GM19240 (cell line): ENCODE measurements around the gene MGAT4A.
A peak's percentile ranks its signal among the peaks of the same experiment; 100 is the strongest.
"Not testable (repeated sequence)": the region's sequence is repeated elsewhere in the genome, so short reads cannot be mapped to it uniquely, and the experiment has no call there.

ENCODE experiments used
- DNase-seq: peaks from one replicate; pipeline ENCODE4 v3.0.0; 2011; ENCODE audit warnings: low spot score; ENCODE audit not compliant: insufficient read length

The MGAT4A gene

DNA sequence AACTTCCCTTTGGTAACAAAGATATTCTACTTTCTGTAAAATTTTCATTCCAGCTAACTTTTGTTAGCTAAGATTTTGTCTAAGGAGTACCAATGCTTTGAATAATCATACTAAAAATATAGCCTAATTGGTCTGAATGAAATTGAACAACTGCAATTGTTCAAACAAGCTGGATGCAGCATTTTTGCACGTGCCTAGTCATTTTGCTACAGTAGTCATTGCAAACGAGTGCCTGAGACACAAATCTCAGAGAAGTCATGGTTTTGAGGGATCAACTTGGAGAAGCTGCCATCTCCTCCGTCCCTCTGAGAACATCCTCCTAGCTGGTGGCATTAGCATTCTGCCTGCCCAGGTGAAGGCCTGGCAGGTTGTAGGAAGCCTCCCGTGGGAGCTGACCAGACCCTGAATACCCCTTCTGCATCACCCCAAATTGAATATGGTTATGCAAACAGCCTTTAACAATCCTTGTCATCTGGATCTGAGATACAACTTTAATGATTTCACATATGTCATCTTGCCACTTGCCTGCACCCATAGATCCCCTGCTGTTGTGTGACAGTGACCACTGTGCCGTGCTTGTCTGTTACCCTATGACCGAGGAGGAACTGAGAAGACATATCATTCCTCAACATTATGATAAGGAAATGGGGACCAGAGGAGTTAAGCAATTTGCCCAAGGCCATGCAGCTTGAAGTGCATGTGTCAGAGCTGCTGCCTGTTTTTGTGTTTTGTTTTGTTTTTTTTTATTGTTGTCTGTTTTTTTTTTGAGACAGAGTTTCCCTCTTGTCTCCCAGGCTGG, 29.1 kb upstream of the MGAT4A start:
- DNase-seq = no peak

DNA sequence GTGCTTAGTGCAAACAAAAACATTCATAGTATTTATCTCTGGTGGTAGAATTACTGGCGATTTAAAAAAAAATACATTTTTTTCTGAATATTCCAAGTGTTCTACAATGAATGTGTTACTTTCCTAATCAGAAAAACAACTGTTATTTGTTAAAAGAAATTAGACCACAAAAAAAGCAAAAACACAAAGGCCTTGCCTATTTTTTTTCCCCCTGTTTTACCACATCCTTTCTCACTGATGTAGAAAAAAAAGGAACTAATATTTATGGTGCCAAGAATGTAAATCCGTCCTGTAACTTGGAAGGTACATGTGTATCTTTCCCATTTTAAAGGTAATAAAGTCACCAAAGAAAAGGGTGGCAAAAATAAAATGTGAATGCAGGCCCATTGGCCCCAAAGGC, 28.4 kb upstream of the MGAT4A start:
- no peak for DNase-seq

DNA sequence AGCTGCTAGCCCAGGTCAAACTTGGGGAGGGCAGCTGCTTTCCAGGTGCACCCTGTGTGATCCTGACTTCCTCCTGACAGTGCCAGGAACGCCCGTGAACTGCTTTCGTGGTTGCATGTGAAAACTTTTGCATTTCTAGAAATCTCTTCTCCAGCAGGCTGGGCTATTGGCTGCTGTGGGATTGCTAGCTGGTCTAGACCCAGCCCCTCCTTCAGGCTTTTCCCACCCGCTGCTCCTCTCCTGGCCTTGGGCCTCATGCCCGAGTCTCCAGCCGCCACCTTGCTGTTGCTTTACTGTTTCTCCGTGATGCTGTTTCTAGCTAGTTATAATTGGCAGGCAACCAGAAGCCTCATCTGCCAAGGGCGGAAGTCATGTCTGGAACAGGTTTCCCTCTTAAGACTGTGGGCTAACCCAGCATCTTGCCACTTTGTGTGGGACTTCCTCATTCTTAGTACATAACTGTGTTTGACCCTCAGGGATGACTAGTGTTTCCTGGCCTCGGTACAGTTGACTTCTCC, 27.0 kb upstream of the MGAT4A start:
- peak; percentile 56 for DNase-seq

DNA sequence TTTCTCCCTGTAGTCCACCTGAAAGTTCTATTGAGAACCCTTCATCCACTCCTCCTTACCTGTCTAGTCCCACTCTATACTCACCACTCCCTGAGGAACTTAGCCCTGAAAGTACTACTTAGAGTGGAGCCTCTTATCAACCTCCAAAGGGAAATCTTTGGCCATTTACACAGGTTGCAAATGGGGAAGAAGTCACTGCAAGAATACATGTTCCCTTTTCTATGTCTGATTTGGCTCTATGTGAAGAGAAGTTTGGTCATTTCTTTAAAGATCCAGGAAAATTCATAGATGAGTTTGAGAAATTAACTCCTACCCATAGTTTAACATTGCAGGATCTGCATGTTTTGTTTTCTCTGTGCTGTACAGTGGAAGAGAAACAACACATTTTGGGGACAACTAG, 22.9 kb upstream of the MGAT4A start:
- DNase-seq = no peak

DNA sequence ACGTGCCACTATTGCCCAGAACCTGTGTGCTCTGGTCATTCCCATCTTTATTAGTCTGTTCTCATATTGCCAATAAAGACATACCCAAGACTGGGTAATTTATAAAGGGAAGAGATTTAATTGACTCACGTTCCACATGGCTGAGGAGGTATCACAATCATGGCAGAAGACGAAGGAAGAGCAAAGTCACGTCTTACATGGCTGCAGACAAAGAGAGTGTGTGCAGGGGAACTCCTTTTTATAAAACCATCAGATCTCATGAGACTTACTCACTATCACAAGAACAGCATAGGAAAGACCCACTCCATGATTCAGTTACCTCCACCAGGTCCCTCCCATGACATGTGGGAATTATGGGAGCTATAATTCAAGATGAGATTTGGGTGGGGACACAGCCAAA, 21.8 kb upstream of the MGAT4A start:
- not testable (repeated sequence) for DNase-seq

DNA sequence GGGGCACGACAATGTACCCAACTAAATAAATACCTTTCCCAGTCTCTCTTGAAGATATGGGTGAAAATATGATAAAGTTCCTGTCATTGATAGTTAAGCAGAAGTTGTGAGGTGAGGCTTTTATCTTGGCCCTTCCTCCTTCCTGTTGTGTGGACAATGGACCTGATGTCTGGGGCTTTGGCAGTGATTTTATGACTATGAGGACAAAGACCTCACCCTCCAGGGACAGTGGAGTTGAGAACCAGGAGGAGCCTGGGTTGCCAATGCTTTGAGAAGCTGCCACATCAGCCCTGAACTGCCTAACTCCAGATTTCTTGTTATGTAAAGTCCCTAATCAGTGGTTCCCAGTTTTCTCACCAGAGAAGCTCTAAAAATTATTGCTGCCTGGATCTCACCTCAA, 20.8 kb upstream of the MGAT4A start:
- no peak for DNase-seq

DNA sequence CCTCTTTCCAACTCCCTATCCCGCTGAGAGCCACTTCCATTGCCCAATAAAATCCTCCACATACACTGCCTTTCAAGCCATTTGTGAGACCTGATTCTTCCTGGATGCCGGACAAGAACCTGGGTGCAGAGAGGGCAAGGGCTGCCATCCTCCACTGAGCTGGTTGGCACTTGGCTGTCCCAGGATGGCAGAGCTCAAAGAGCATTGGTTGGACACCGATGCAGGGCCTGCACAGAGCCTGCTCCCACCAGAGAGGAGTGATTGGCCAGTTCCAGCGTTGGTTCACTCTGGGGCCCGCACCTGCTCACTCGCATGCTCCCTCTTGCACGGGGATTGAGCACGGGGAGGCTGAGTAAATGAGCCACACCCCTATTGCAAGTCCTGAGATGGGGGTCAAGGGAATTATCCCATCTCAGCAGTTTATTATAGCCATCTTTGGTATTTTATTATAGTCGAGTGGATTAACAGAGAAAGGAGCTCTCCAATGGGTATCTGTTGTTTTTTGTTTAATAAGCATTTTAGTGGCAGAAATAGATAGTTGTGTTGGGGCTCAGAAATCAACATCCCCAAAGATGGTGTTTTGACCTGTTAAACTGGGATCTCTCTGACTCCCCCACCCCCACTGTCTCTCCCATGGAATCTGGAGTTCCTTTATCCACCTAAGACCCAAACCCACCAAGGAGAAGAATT, 19.8 kb upstream of the MGAT4A start:
- DNase-seq = no peak

DNA sequence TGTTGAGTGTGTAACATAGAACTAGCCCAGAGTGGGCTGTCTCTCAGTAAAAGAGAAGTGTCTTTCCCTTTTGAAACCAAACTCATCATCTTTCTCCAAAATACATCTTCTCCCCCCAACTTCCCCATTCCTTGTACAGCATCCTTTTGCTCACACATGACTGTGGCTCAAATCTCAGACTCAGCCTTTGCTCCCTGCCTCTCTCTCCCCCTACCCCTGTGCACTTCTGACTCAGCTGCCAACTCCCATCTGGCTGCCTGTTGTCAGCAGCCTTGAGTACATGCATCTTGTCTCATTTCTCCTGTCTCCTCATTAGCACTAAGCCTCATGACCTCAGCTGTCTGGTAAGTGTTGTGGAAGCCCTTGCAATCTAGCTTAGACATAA, 18.1 kb upstream of the MGAT4A start:
- no peak for DNase-seq

DNA sequence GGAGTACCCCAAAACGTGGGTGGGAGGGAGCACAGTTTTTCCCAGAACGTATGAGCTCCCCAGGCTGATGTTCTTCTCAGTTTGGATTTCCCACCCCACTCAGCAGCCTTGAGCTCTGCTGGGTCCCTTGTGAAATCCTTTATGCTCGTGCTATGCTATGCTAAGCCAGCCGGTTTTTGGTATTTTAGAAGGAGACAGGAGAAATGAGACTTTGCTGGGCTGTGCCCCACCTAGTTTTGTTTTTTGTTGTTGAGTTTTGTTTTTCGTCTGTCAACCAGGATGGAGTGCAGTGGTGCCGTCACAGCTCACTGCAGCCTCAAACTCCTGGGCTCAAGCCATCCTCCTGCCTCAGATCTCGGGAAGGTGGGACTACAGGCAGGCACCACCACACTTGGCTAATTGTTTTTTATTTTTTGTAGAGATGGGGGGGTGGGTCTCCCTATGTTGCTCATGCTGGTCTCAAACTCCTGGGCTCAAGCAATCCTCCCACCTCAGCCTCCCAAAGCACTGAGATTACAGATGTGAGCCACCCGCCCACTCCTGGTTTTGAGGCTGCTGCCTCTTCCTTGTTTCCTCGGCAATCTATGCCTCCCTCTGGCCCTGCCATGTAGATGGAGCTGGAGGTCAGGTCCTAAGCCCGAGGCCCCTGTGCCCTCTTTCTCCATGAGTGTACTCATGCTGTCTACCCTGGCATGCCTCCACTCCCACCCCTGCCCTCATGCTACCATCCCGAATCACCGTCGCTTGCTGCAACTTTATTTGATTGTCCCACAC, 17.5 kb upstream of the MGAT4A start:
- DNase-seq = no peak

DNA sequence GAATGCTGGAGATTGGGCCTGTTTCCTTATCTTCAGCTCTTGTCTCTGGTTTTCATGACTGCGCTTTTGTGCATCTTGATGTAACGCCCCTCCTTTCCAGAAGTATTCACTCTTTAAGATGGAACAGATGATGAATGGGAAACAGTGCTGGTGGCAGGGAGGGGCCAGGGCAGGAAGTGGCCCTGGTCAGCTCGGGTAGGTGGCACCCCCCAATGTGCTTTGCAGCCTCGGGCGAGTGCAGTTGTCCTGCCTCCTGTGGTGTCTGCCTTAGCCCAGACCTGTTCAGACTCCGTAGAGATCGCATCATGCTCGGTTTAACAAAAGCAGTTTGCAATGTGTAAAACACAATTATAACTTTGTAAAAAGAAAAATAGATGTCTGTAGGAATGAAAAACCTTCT, 17.0 kb upstream of the MGAT4A start:
- no peak for DNase-seq

DNA sequence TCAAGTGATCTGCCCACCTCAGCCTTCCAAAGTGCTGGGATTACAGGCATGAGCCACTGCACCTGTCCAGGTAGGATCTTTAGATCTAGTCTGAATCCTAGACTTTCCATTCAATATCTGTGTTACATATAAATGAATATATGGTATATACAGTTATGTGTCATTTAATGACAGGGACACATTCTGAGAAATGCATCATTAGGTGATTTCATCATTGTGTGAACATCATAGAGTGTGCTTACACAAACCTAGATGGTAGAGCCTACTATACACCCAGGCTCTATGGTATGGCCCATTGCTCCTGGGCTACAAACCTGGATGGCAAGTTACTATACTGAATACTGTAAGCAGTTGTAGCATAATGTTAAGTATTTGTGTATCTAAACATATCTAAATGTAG, 15.5 kb upstream of the MGAT4A start:
- no peak for DNase-seq

DNA sequence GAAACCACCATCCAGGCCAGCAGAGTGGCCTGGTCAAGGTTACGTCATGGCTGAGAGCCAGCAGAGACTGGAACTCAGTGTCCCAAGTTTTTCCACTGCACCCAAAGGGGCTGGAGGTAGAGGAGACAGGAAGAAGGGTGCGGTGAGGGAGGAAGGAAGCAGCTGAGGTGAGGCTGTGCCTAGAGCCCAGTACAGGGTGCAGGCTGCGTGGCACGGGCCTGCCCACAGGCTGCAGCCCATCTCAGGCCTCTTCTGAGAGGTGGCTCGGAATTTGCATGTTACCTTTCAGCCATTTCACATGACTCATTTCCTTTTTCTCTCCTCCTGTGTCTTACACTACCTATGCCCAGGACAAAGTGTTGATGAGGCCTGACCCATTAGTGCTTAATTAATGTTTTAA, 13.7 kb upstream of the MGAT4A start:
- no peak for DNase-seq

DNA sequence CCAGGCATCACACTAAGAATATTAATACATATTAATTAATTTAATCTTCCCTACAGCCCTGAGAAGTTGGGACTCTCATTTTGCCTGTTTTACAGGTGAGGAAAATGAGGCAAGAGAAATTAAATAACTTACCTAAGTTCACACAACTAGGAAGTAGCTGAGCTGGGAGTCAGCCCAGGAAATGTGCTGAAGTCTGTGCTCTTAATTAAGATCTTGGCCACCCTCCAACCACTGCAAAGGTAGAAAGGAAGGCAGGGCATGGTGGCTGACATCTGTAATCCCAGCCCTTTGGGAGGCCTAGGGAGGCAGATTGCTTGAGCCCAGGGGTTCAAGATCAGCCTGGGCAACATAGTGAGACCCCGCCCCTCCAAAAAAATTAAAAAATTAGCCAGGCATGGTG, 12.9 kb upstream of the MGAT4A start:
- no peak for DNase-seq

DNA sequence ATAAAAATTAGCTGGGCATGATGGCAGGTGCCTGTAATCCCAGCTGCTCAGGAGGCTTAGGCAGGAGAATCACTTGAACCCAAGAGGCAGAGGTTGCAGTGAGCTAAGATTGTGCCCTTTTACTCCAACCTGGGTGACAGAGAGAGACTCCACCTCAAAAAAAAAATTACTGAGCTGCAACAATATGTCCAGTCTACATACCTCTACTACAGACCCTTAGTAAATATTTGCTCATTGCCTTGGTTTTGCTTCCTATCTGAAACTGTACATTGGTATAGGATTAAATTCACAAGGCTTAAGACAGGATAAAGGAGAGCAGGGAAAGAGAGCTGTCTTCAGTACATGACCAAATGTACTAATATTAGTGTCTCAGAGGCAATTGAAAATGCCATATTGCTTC, 8.1 kb upstream of the MGAT4A start:
- no peak for DNase-seq

DNA sequence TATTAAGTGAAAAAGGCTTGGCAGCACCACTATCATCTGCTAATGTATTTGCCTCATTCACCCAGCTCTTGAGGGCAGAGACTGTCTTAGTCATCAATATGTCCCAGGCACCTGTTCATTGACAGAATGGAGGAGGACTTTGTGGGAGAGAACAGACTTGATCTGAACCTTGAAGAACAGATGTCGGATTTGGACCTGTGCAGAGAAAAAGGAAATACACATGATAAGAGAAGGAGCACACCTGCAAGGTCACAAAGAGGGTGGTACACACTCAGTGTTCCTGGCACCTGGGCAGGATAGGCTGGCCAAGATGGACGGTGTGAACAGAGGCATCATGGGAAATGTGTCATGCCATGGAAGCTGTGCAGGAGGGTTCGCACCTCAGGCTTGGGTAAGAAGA, 7.4 kb upstream of the MGAT4A start:
- no peak for DNase-seq

DNA sequence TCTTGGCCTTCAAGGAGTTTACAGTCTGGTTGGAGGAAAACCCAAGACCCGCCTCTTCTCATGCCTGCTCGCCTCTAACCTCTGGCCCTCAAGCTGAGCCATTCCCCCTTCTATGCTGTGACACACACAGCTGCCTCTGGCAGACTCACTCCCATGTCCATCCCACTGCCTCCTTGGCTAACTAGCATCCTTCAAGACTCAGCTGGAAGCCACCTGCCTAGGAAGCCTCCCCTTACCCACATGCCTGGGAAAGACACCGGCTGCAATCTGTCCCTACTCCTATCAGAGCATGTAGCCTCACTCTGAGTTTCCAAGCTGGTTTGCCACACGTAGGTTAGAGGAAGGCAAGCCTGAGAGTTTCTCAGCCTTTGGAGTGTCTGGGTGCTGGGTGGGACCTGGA, 6.9 kb upstream of the MGAT4A start:
- no peak for DNase-seq

DNA sequence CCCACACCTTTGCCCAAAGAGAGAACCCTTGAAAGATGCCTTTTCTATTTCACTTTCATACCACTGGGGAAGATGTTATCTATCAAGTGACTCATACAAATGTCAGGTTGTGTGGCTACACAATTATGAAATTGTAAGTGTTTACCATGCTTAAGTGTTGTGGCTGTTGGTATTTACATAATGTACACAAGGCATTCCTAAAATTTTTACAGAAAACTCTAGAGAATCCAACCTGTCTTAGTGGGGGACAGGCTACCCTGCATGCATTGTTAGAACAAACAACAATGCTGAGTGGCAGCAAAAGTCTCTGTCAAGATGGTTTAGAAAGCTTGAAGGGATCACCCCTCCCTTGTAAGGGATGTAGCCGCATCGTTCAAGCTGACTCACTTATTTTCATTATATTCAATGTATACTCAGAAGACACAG, 5.5 kb upstream of the MGAT4A start:
- DNase-seq = no peak

DNA sequence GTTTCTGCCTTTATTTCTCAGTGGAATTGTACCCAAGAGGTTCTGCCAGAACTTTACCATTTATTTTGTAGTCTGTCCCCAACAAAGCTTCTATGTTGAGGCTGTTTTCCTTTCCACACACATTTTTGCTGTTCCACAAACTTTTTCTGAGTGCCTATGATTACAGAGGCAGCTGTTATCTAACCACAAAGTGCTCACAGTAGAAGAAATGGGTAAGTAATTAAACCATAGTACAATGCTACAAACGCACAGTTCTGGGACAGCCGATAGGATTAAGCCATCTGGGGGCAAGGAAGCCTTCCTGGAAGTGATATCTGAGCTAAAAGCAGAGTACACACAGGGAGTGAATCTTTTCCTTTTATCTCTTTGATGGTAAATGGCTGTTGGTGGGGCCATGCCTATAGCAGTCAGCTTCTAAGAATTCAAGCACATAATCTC, 3.9 kb upstream of the MGAT4A start:
- no peak for DNase-seq

DNA sequence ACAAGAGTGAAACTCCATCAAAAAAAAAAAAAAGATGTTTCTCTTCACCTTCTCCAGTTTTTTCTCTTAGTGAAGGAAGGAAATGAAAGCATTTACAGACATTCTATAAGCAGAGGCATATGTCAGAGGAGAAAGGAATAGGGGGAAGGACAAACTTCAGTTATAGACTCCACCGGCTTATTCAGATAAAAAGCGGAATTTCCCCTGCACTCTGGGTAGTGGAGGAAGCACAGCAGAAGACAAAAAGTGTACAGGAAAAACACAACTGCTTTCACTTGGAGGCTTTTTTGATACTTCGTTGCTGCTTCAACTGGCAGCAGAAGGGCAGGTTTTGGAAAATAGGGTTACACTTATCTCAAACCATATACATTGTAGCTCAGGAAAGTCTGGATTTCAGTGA, 3.2 kb upstream of the MGAT4A start:
- no peak for DNase-seq

DNA sequence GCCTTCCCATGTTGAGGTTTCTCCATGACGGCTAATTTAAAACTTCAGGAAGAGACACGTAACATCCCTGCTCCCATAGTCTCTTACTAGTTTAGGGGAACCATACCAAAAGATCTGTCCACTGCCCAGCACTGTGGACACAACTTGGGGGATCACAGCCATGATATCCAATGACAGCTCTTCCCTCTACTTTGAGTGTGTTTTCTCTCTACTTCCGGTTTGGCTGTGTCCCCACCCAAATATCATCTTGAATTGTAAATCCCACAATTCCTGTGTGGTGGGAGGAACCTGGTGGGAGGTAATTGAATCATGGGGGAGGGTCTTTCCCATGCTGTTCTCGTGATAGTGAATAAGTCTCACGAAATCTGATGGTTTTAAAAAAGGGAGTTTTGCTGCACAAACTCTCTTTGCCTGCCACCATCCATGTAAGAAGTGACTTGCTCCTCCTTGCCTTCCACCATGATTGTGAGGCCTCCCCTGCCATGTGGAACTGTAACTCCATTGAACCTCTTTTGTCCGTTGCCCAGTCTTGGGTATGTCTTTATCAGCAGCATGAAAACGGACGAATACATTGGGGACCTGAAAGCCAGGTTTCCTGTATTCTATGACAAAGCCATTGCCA, 1.6 kb upstream of the MGAT4A start:
- no peak for DNase-seq

DNA sequence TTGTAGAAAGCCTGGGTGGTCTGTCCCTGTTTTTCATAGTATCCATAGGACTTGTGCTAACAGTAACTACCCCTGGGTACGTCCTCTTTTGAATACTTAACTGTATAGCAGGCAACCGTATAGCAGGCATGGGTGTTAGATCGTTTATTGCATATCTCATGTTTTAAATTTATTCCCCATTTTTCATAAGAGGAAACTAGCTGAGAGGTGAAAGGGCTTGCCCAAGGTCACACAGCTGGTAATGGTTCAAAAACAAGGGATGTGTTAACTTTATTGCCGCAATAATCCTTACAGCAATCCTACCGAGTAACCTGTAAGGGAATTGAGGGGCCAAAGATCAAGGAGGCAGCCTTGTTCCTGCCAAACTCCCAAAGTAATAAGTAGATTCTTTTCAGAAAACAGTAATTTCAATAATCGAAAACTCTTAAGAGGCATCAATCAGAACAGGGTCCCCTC, 990 bp upstream of the MGAT4A start:
- DNase-seq = no peak

DNA sequence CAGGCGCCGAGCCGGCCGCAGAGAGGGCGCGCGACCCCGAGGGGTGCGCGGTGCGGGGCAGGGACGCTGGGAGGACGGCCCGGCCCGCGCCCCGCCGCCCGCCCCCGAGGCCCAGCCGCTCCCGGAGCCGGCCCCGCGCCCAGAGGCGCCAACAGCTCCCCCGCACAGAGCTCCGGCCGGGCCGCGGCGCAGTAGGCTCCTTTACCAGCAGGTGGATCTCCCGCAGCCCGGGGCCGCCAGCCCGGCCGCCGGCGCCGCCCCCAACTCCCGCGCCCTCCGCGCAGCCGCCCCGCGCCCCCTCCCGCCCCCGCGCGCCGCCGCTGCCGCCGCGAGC, 258 bp downstream of the MGAT4A start:
- DNase-seq = peak; percentile 65
